K562 (cell line): ENCODE measurements around the gene CLDN11.

Experiments
- CTCF ChIP-seq, 3 experiments: IDR thresholded peaks in 2 of 3; conservative IDR thresholded peaks in 1 of 3; 2 replicates each; pipeline ENCODE4 v1.5.1; 2011 to 2012; ENCODE audit warnings: low read length in 3 of 3, mild to moderate bottlenecking in 3 of 3, control low read depth in 2 of 3, improper control_type of control experiment in 1 of 3, inconsistent platforms in 1 of 3, low read depth in 1 of 3, mixed read lengths in 1 of 3, moderate library complexity in 1 of 3; ENCODE audit not compliant: insufficient read depth in 2 of 3
- ELF1 ChIP-seq: fragments of 200-800 bp; sonication (Bioruptor generic); IDR thresholded peaks from 2 replicates; pipeline ENCODE4 v1.6.1; 2016; ENCODE audit warnings: missing genetic modification characterization, missing compliant biosample characterization
- U2AF1 ChIP-seq: fragments of 200-400 bp; formaldehyde crosslinking; optimal IDR thresholded peaks from 2 replicates; pipeline ENCODE3; 2017; ENCODE audit warnings: mild to moderate bottlenecking, low read depth, low read length, moderate library complexity

DNA sequence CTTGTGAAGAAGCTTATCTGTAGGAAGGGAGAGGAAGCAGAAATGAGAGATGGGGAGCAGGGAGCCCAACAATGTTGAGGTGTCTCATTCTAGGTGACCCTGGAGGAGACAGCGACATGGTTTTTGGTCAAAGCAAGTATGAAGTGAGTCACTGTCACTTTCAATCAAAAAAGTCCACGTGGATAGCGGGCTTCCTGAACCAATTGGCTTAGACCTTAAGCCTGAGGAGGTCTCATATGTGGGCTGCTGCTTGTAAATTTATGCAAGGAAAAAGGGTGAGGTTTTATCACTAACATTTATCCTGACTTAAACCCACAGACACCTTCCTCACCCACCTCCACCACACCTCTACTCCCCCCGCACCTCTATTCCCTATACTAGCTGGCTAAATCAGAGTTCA is 22.7 kb downstream of the CLDN11 start:
- no peak for TF ChIP-seq CTCF (IDR thresholded peaks at IDR 0.05 in 2 of 3, conservative IDR thresholded peaks at IDR 0.05 in 1 of 3; ENCODE audit: insufficient read depth in 2 of 3, low read depth in 1 of 3, low read length in 3 of 3)
- no peak for TF ChIP-seq ELF1 (tag)
- no peak for TF ChIP-seq U2AF1
